ENCODE data around the gene IPCEF1.

IPCEF1 gene

GRCh38 chr6:154230393-154230792, 126.2 kb downstream of the IPCEF1 start:
- Histone ChIP-seq H3K36me3 (ENCODE audit: control insufficient read depth, insufficient read depth, low read length) (no peaks in the 10 kb centered on the region), H3K27ac (ENCODE audit: insufficient read depth, low read depth, low read length, poor library complexity, severe bottlenecking) (no peak overlapping the region), H3K27me3 (ENCODE audit: control insufficient read depth, insufficient read depth, low read length, poor library complexity, severe bottlenecking) (no peaks in the 10 kb centered on the region), H3K4me1 (ENCODE audit: control insufficient read depth, insufficient read depth, low read length) (no peaks in the 10 kb centered on the region), H3K9me3 (ENCODE audit: control insufficient read depth, low read length) (no peaks in the 10 kb centered on the region), H3K4me3 (ENCODE audit: insufficient read depth, low read depth, low read length) (no peak overlapping the region)
- WGBS, 2 experiments: 84 to 94% methylated on average over 2 to 3 of the region's 3 CpGs

- 87% methylated on average over 6 of the region's 6 CpGs for WGBS, 2 experiments
- no peak overlapping the region for H3K4me3 ChIP-seq (ENCODE audit: insufficient read depth, low read depth, low read length)
- no peak overlapping the region for H3K27ac ChIP-seq (ENCODE audit: insufficient read depth, low read depth, low read length, poor library complexity, severe bottlenecking)
- H3K9me3 ChIP-seq (ENCODE audit: control insufficient read depth, low read length): no peaks in the 10 kb centered on the region
- H3K4me1 ChIP-seq (ENCODE audit: control insufficient read depth, insufficient read depth, low read length): no peaks in the 10 kb centered on the region
- no peaks in the 10 kb centered on the region for H3K27me3 ChIP-seq (ENCODE audit: control insufficient read depth, insufficient read depth, low read length, poor library complexity, severe bottlenecking)
- no peaks in the 10 kb centered on the region for H3K36me3 ChIP-seq (ENCODE audit: control insufficient read depth, insufficient read depth, low read length)
Observed at GRCh38 chr6:154229786-154230185, 126.8 kb downstream of the IPCEF1 start.

- Histone ChIP-seq H3K27me3 (ENCODE audit: control insufficient read depth, insufficient read depth, low read length, poor library complexity, severe bottlenecking) (no peaks in the 10 kb centered on the region), H3K27ac (ENCODE audit: insufficient read depth, low read depth, low read length, poor library complexity, severe bottlenecking) (no peak overlapping the region)
- 90 to 93% methylated on average over 4 of the region's 4 CpGs for WGBS, 2 experiments
Observed at GRCh38 chr6:154228521-154228905, 128.1 kb downstream of the IPCEF1 start.

GRCh38 chr6:154227862-154228520, 128.6 kb downstream of the IPCEF1 start:
- H3K4me1 ChIP-seq (ENCODE audit: control insufficient read depth, insufficient read depth, low read length): no peaks in the 10 kb centered on the region
- no peaks in the 10 kb centered on the region for H3K9me3 ChIP-seq (ENCODE audit: control insufficient read depth, low read length)
- no peaks in the 10 kb centered on the region for H3K27me3 ChIP-seq (ENCODE audit: control insufficient read depth, insufficient read depth, low read length, poor library complexity, severe bottlenecking)
- H3K27ac ChIP-seq (ENCODE audit: insufficient read depth, low read depth, low read length, poor library complexity, severe bottlenecking): no peak overlapping the region
- no peaks in the 10 kb centered on the region for H3K36me3 ChIP-seq (ENCODE audit: control insufficient read depth, insufficient read depth, low read length)
- no peak overlapping the region for H3K4me3 ChIP-seq (ENCODE audit: insufficient read depth, low read depth, low read length)
- WGBS, 2 experiments: 84 to 85% methylated on average over 6 to 7 of the region's 7 CpGs

More at GRCh38 chr6:154228521-154228905, 128.1 kb downstream of the IPCEF1 start:
- Histone ChIP-seq H3K9me3 (ENCODE audit: control insufficient read depth, low read length) (no peaks in the 10 kb centered on the region), H3K4me1 (ENCODE audit: control insufficient read depth, insufficient read depth, low read length) (no peaks in the 10 kb centered on the region), H3K4me3 (ENCODE audit: insufficient read depth, low read depth, low read length) (no peak overlapping the region), H3K36me3 (ENCODE audit: control insufficient read depth, insufficient read depth, low read length) (no peaks in the 10 kb centered on the region)

GRCh38 chr6:154226461-154226860, 130.1 kb downstream of the IPCEF1 start:
- Histone ChIP-seq H3K27me3 (ENCODE audit: control insufficient read depth, insufficient read depth, low read length, poor library complexity, severe bottlenecking) (no peaks in the 10 kb centered on the region), H3K4me1 (ENCODE audit: control insufficient read depth, insufficient read depth, low read length) (peaks cover 4% of the 10 kb centered on the region), H3K36me3 (ENCODE audit: control insufficient read depth, insufficient read depth, low read length) (no peaks in the 10 kb centered on the region), H3K4me3 (ENCODE audit: insufficient read depth, low read depth, low read length) (no peak overlapping the region), H3K27ac (ENCODE audit: insufficient read depth, low read depth, low read length, poor library complexity, severe bottlenecking) (no peak overlapping the region), H3K9me3 (ENCODE audit: control insufficient read depth, low read length) (no peaks in the 10 kb centered on the region)
- 93 to 94% methylated on average over 3 of the region's 3 CpGs for WGBS, 2 experiments

GRCh38 chr6:154223296-154223695, 133.3 kb downstream of the IPCEF1 start:
- Histone ChIP-seq H3K27ac (ENCODE audit: insufficient read depth, low read depth, low read length, poor library complexity, severe bottlenecking) (no peak overlapping the region), H3K27me3 (ENCODE audit: control insufficient read depth, insufficient read depth, low read length, poor library complexity, severe bottlenecking) (no peaks in the 10 kb centered on the region), H3K36me3 (ENCODE audit: control insufficient read depth, insufficient read depth, low read length) (no peaks in the 10 kb centered on the region), H3K9me3 (ENCODE audit: control insufficient read depth, low read length) (no peaks in the 10 kb centered on the region), H3K4me3 (ENCODE audit: insufficient read depth, low read depth, low read length) (no peak overlapping the region), H3K4me1 (ENCODE audit: control insufficient read depth, insufficient read depth, low read length) (peaks cover 16% of the 10 kb centered on the region)
- WGBS, 2 experiments: 88 to 96% methylated on average over 2 of the region's 2 CpGs

- Histone ChIP-seq H3K27me3 (ENCODE audit: control insufficient read depth, insufficient read depth, low read length, poor library complexity, severe bottlenecking) (no peaks in the 10 kb centered on the region), H3K27ac (ENCODE audit: insufficient read depth, low read depth, low read length, poor library complexity, severe bottlenecking) (no peak overlapping the region), H3K4me1 (ENCODE audit: control insufficient read depth, insufficient read depth, low read length) (peaks cover 16% of the 10 kb centered on the region), H3K9me3 (ENCODE audit: control insufficient read depth, low read length) (no peaks in the 10 kb centered on the region), H3K4me3 (ENCODE audit: insufficient read depth, low read depth, low read length) (no peak overlapping the region), H3K36me3 (ENCODE audit: control insufficient read depth, insufficient read depth, low read length) (no peaks in the 10 kb centered on the region)
- WGBS, 2 experiments: 84 to 85% methylated on average over 5 to 6 of the region's 6 CpGs
Observed at GRCh38 chr6:154222716-154223115, 133.9 kb downstream of the IPCEF1 start.

GRCh38 chr6:154219250-154219649, 137.4 kb downstream of the IPCEF1 start:
- Histone ChIP-seq H3K4me3 (ENCODE audit: insufficient read depth, low read depth, low read length) (no peak overlapping the region), H3K36me3 (ENCODE audit: control insufficient read depth, insufficient read depth, low read length) (no peaks in the 10 kb centered on the region), H3K4me1 (ENCODE audit: control insufficient read depth, insufficient read depth, low read length) (peaks cover 16% of the 10 kb centered on the region), H3K27ac (ENCODE audit: insufficient read depth, low read depth, low read length, poor library complexity, severe bottlenecking) (peak overlapping the region; percentile 31), H3K27me3 (ENCODE audit: control insufficient read depth, insufficient read depth, low read length, poor library complexity, severe bottlenecking) (no peaks in the 10 kb centered on the region), H3K9me3 (ENCODE audit: control insufficient read depth, low read length) (no peaks in the 10 kb centered on the region)
- 51 to 63% methylated on average over 5 to 6 of the region's 6 CpGs for WGBS, 2 experiments

GRCh38 chr6:154218787-154219186, 137.8 kb downstream of the IPCEF1 start:
- 88 to 90% methylated on average over 6 of the region's 6 CpGs for WGBS, 2 experiments
- Histone ChIP-seq H3K4me3 (ENCODE audit: insufficient read depth, low read depth, low read length) (no peak overlapping the region), H3K36me3 (ENCODE audit: control insufficient read depth, insufficient read depth, low read length) (no peaks in the 10 kb centered on the region), H3K27ac (ENCODE audit: insufficient read depth, low read depth, low read length, poor library complexity, severe bottlenecking) (no peak overlapping the region), H3K27me3 (ENCODE audit: control insufficient read depth, insufficient read depth, low read length, poor library complexity, severe bottlenecking) (no peaks in the 10 kb centered on the region), H3K4me1 (ENCODE audit: control insufficient read depth, insufficient read depth, low read length) (peaks cover 16% of the 10 kb centered on the region), H3K9me3 (ENCODE audit: control insufficient read depth, low read length) (no peaks in the 10 kb centered on the region)

GRCh38 chr6:154218301-154218700, 138.3 kb downstream of the IPCEF1 start:
- Histone ChIP-seq H3K4me1 (ENCODE audit: control insufficient read depth, insufficient read depth, low read length) (peaks cover 16% of the 10 kb centered on the region), H3K9me3 (ENCODE audit: control insufficient read depth, low read length) (no peaks in the 10 kb centered on the region), H3K27ac (ENCODE audit: insufficient read depth, low read depth, low read length, poor library complexity, severe bottlenecking) (no peak overlapping the region), H3K36me3 (ENCODE audit: control insufficient read depth, insufficient read depth, low read length) (no peaks in the 10 kb centered on the region), H3K27me3 (ENCODE audit: control insufficient read depth, insufficient read depth, low read length, poor library complexity, severe bottlenecking) (no peaks in the 10 kb centered on the region), H3K4me3 (ENCODE audit: insufficient read depth, low read depth, low read length) (no peak overlapping the region)
- 73 to 75% methylated on average over 6 of the region's 6 CpGs for WGBS, 2 experiments

- Histone ChIP-seq H3K27me3 (ENCODE audit: control insufficient read depth, insufficient read depth, low read length, poor library complexity, severe bottlenecking) (no peaks in the 10 kb centered on the region), H3K9me3 (ENCODE audit: control insufficient read depth, low read length) (no peaks in the 10 kb centered on the region), H3K4me3 (ENCODE audit: insufficient read depth, low read depth, low read length) (no peak overlapping the region), H3K36me3 (ENCODE audit: control insufficient read depth, insufficient read depth, low read length) (no peaks in the 10 kb centered on the region), H3K27ac (ENCODE audit: insufficient read depth, low read depth, low read length, poor library complexity, severe bottlenecking) (no peak overlapping the region), H3K4me1 (ENCODE audit: control insufficient read depth, insufficient read depth, low read length) (peaks cover 3% of the 10 kb centered on the region)
- 94% methylated on average over 3 of the region's 3 CpGs for WGBS, 2 experiments
Observed at GRCh38 chr6:154213782-154214181, 142.8 kb downstream of the IPCEF1 start.
